SK-N-SH (cell line): ENCODE measurements around the gene CCNA2. TPM values are rescaled to one million over a fixed set of nuclear protein-coding genes. Genes with fewer than 3 reads are reported as not detected.
A peak's percentile ranks its signal among the peaks of the same experiment; 100 is the strongest.

Experiments
- CTCF ChIA-PET: fragments of 300-600, 350-600 bp; formaldehyde crosslinking; extraction: SDS; loops from one replicate; lab custom pipeline; 2021; lab: Yijun Ruan, JAX
- POLR2A ChIA-PET: fragments of 350-600 bp; sonication (Branson Sonifier 250); formaldehyde crosslinking; extraction: SDS; loops from one replicate; lab custom pipeline; 2020; ENCODE audit warnings: antibody characterized with exemption, inconsistent platforms; lab: Yijun Ruan, JAX
- DNase-seq: peaks from one replicate; pipeline ENCODE4 v3.0.0; 2012
- H2AFZ ChIP-seq: fragments of 200-600 bp; sonication (generic); 2 replicates; pipeline ENCODE4 v1.8.1; 2016; ENCODE audit warnings: antibody characterized with exemption, mild to moderate bottlenecking, low read depth
- H3F3A ChIP-seq: fragments of 200-600 bp; sonication (generic); replicated peaks from 2 replicates; pipeline ENCODE3; 2016; ENCODE audit warnings: antibody characterized with exemption, mild to moderate bottlenecking; ENCODE audit not compliant: insufficient read depth
- H3K27ac ChIP-seq, 2 experiments: fragments of 200-500 bp in 1 of 2; fragments of 200-600 bp in 1 of 2; sonication (Bioruptor generic) in 1 of 2; sonication (generic), shearing (Covaris generic) in 1 of 2; 2 replicates each; pipeline versions ENCODE4 v1.5.1 to v1.6.1; 2014 to 2016; ENCODE audit warnings: low read depth in 2 of 2, inconsistent platforms in 1 of 2, low read length in 1 of 2, mild to moderate bottlenecking in 1 of 2, mixed read lengths in 1 of 2
- H3K27me3 ChIP-seq: fragments of 200-600 bp; sonication (generic), shearing (Covaris generic); 2 replicates; pipeline ENCODE4 v1.6.1; 2016; ENCODE audit warnings: mixed run types; ENCODE audit not compliant: insufficient read depth
- H3K36me3 ChIP-seq, 2 experiments: fragments of 200-500 bp in 1 of 2; fragments of 200-600 bp in 1 of 2; sonication (Bioruptor generic) in 1 of 2; sonication (generic) in 1 of 2; replicated peaks in 1 of 2; 2 replicates each; pipeline versions ENCODE3 to v1.5.1; 2014 to 2016; ENCODE audit warnings: low read length in 1 of 2, mild to moderate bottlenecking in 1 of 2; ENCODE audit not compliant: insufficient read depth in 2 of 2, control insufficient read depth in 1 of 2
- H3K4me1 ChIP-seq, 2 experiments: fragments of 200-500 bp in 1 of 2; fragments of 200-600 bp in 1 of 2; sonication (Bioruptor generic) in 1 of 2; sonication (generic), shearing (Covaris generic) in 1 of 2; 2 replicates each; pipeline versions ENCODE4 v1.5.1 to v1.6.1; 2014 to 2016; ENCODE audit warnings: low read depth in 1 of 2, low read length in 1 of 2, mixed run types in 1 of 2; ENCODE audit not compliant: insufficient read depth in 2 of 2, control insufficient read depth in 1 of 2
- H3K4me2 ChIP-seq: fragments of 200-600 bp; sonication (generic), shearing (Covaris generic); 2 replicates; pipeline ENCODE4 v1.6.1; 2017; ENCODE audit warnings: mixed run types
- H3K4me3 ChIP-seq, 2 experiments: fragments of 200-500 bp in 1 of 2; fragments of 200-600 bp in 1 of 2; sonication (Bioruptor generic) in 1 of 2; sonication (generic), shearing (Covaris generic) in 1 of 2; 2 replicates each; pipeline versions ENCODE4 v1.5.1 to v1.8.1; 2014 to 2016; ENCODE audit warnings: low read depth in 2 of 2, inconsistent platforms in 1 of 2, low read length in 1 of 2, mild to moderate bottlenecking in 1 of 2, mixed read lengths in 1 of 2, moderate library complexity in 1 of 2
- H3K79me2 ChIP-seq: fragments of 200-600 bp; sonication (generic); 2 replicates; pipeline ENCODE4 v1.8.1; 2017; ENCODE audit warnings: mild to moderate bottlenecking; ENCODE audit not compliant: insufficient read depth
- H3K9ac ChIP-seq: fragments of 200-600 bp; sonication (generic); 2 replicates; pipeline ENCODE4 v1.6.1; 2017; ENCODE audit warnings: mixed run types
- H3K9me2 ChIP-seq: fragments of 200-600 bp; sonication (generic); 2 replicates; pipeline ENCODE4 v1.6.1; 2017; ENCODE audit warnings: mixed run types
- H3K9me3 ChIP-seq: fragments of 200-600 bp; sonication (generic); 2 replicates; pipeline ENCODE4 v1.6.1; 2017; ENCODE audit warnings: mixed run types, mild to moderate bottlenecking, moderate library complexity
- H4K20me1 ChIP-seq: fragments of 200-600 bp; sonication (generic); 2 replicates; pipeline ENCODE4 v1.6.1; 2017; ENCODE audit warnings: mild to moderate bottlenecking, mixed run types; ENCODE audit not compliant: insufficient read depth
- CHD2 ChIP-seq: fragments of 150-350 bp; IDR thresholded peaks from 2 replicates; pipeline ENCODE4 v1.6.1; 2018; ENCODE audit warnings: low read length; ENCODE audit not compliant: partially characterized antibody
- ELF1 ChIP-seq: IDR thresholded peaks from 2 replicates; pipeline ENCODE4 v1.4.0; 2012
- FOXM1 ChIP-seq: IDR thresholded peaks from 2 replicates; pipeline ENCODE4 v1.4.0; 2012; ENCODE audit warnings: low read depth, mild to moderate bottlenecking
- GATA2 ChIP-seq: sonication (generic); formaldehyde crosslinking; IDR thresholded peaks from 2 replicates; pipeline ENCODE4 v1.5.0; 2020; ENCODE audit warnings: mild to moderate bottlenecking, missing genetic modification reagents
- MAX ChIP-seq: IDR thresholded peaks from 2 replicates; pipeline ENCODE4 v1.4.0; 2012; ENCODE audit warnings: low read depth
- MXI1 ChIP-seq: IDR thresholded peaks from 2 replicates; pipeline ENCODE4 v1.6.1; 2012; ENCODE audit warnings: mild to moderate bottlenecking, low read depth, low read length, improper control_type of control experiment
- NFIC ChIP-seq: IDR thresholded peaks from 2 replicates; pipeline ENCODE4 v1.4.0; 2012; ENCODE audit warnings: borderline replicate concordance
- NRF1 ChIP-seq: IDR thresholded peaks from 2 replicates; pipeline ENCODE4 v1.6.1; 2012; ENCODE audit warnings: low read depth, mild to moderate bottlenecking, low read length
- PBX3 ChIP-seq: IDR thresholded peaks from 2 replicates; pipeline ENCODE4; 2012
- RCOR1 ChIP-seq: fragments of 150-350 bp; IDR thresholded peaks from 2 replicates; pipeline ENCODE4 v1.6.1; 2017; ENCODE audit warnings: antibody characterized with exemption, low read length
- RXRA ChIP-seq: IDR thresholded peaks from 2 replicates; pipeline ENCODE4 v1.4.0; 2012; ENCODE audit warnings: low read depth, mild to moderate bottlenecking, borderline replicate concordance
- SMC3 ChIP-seq: IDR thresholded peaks from 2 replicates; pipeline ENCODE4 v1.6.1; 2012; ENCODE audit warnings: low read depth, low read length, improper control_type of control experiment
- TCF12 ChIP-seq: IDR thresholded peaks from 2 replicates; pipeline ENCODE4 v1.4.0; 2012
- TEAD4 ChIP-seq: IDR thresholded peaks from 2 replicates; pipeline ENCODE4 v1.4.0; 2012; ENCODE audit warnings: mild to moderate bottlenecking, borderline replicate concordance; ENCODE audit not compliant: insufficient read depth
- WGBS: methylation state at CpG from one replicate; pipeline ENCODE4 v1.1.6; 2017; ENCODE audit warnings: low lambda C conversion rate; 5-methylcytosine and 5-hydroxymethylcytosine counted together
- polyA plus RNA-seq, 3 experiments: library from polyadenylated mRNA; depleted of rRNA; stranded (reverse); fragments of >200 nt; gene quantifications; 2 replicates each; pipeline ENCODE4 v1.2.3, GENCODE V29; 2012
- TF ChIP-seq, protein P1 (sequence below): fragments of 150-350 bp; IDR thresholded peaks from 2 replicates; pipeline ENCODE4 v1.6.1; 2017; ENCODE audit warnings: antibody characterized with exemption, low read length, low read depth, borderline replicate concordance
- TF ChIP-seq, protein P2 (sequence below): IDR thresholded peaks from 2 replicates; pipeline ENCODE4 v1.6.1; 2012; ENCODE audit warnings: mild to moderate bottlenecking, low read depth, low read length, moderate library complexity
- TF ChIP-seq, protein P3 (sequence below): fragments of 200-600 bp; sonication (generic); IDR thresholded peaks from 2 replicates; pipeline ENCODE4 v1.6.1; 2017; ENCODE audit warnings: antibody characterized with exemption, mild to moderate bottlenecking, moderate library complexity

CCNA2 gene
- polyA plus RNA-seq, 1 of the 3 experiments (the other 2 are of a cell fraction), result 23.8 TPM

DNA sequence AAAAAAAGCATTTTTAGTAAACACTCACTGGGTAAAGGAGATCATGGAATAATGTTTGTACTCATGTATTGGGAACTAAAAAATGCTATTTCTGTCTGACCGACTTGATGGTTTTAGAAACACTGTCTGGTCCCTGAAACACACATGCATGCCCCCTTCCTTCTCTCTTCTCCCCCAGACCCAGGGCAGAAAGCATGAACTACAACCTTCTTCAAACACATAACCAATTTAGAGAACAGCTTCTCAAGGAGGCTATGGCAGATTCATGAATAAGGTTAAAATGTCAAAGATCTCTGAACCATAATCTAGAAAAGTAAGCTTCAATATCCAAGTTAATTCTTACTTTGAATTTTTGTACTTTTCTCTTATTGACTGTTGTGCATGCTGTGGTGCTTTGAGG lies 6.0 kb downstream of the CCNA2 start:
- no peak overlapping the region for H2AFZ ChIP-seq
- TF ChIP-seq RCOR1 (no peak), GATA2 (CRISPR knock-in tag) (no peak), TCF12 (no peak), ELF1 (no peak), NRF1 (no peak), MXI1 (no peak), CHD2 (no peak), NFIC (no peak), PBX3 (no peak)
- TF ChIP-seq, protein P1, sequence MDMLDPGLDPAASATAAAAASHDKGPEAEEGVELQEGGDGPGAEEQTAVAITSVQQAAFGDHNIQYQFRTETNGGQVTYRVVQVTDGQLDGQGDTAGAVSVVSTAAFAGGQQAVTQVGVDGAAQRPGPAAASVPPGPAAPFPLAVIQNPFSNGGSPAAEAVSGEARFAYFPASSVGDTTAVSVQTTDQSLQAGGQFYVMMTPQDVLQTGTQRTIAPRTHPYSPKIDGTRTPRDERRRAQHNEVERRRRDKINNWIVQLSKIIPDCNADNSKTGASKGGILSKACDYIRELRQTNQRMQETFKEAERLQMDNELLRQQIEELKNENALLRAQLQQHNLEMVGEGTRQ, result no peak
- TF ChIP-seq, protein P2, sequence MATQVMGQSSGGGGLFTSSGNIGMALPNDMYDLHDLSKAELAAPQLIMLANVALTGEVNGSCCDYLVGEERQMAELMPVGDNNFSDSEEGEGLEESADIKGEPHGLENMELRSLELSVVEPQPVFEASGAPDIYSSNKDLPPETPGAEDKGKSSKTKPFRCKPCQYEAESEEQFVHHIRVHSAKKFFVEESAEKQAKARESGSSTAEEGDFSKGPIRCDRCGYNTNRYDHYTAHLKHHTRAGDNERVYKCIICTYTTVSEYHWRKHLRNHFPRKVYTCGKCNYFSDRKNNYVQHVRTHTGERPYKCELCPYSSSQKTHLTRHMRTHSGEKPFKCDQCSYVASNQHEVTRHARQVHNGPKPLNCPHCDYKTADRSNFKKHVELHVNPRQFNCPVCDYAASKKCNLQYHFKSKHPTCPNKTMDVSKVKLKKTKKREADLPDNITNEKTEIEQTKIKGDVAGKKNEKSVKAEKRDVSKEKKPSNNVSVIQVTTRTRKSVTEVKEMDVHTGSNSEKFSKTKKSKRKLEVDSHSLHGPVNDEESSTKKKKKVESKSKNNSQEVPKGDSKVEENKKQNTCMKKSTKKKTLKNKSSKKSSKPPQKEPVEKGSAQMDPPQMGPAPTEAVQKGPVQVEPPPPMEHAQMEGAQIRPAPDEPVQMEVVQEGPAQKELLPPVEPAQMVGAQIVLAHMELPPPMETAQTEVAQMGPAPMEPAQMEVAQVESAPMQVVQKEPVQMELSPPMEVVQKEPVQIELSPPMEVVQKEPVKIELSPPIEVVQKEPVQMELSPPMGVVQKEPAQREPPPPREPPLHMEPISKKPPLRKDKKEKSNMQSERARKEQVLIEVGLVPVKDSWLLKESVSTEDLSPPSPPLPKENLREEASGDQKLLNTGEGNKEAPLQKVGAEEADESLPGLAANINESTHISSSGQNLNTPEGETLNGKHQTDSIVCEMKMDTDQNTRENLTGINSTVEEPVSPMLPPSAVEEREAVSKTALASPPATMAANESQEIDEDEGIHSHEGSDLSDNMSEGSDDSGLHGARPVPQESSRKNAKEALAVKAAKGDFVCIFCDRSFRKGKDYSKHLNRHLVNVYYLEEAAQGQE, result no peak
- TF ChIP-seq, all 33 proteins: peak for 0
- Histone ChIP-seq H3F3A (peaks cover 90% of the 10 kb centered on the region), H3K27ac (peak overlapping the region in 1 of 2 experiments; percentile 63), H3K4me2 (no peak overlapping the region), H3K4me3 (no peak overlapping the region), H3K79me2 (peaks cover 82% of the 10 kb centered on the region), H3K9ac (no peak overlapping the region), H3K4me1 (peaks cover 6 to 33% of the 10 kb centered on the region in 2 experiments; a peak in 3 of 4 replicates), H3K9me2 (no peaks in the 10 kb centered on the region), H3K27me3 (no peaks in the 10 kb centered on the region), H4K20me1 (no peaks in the 10 kb centered on the region; the same call in 1 of the 2 replicates), H3K9me3 (no peaks in the 10 kb centered on the region), H3K36me3 (peaks cover 77 to 82% of the 10 kb centered on the region in 2 experiments)
- ChIA-PET CTCF (interaction anchor here (0.5 to 1.2 kb wide), 3 partner anchors 14 to 114 kb away, joined by 3 to 4 read pairs (median 3); no protein-coding TSS in a partner anchor), POLR2A (no interaction called here)
- no peak for DNase-seq
- WGBS, result 100% methylated on average over 1 of the region's 1 CpG

GRCh38 chr4:121817006-121817405 lies 6.7 kb downstream of the CCNA2 start:
- H3K4me3 ChIP-seq, result no peak overlapping the region
- H4K20me1 ChIP-seq, result no peaks in the 10 kb centered on the region; the same call in 1 of the 2 replicates
- no peaks in the 10 kb centered on the region for H3K9me3 ChIP-seq
- no peak overlapping the region for H3K4me2 ChIP-seq
- no peak overlapping the region for H2AFZ ChIP-seq
- ChIA-PET POLR2A (no interaction called here), CTCF (no interaction called here)
- 93% methylated on average over 3 of the region's 3 CpGs for WGBS
- H3F3A ChIP-seq, result peaks cover 91% of the 10 kb centered on the region
- peaks cover 75% of the 10 kb centered on the region for H3K79me2 ChIP-seq
- H3K9me2 ChIP-seq, result no peaks in the 10 kb centered on the region
- H3K27me3 ChIP-seq, result no peaks in the 10 kb centered on the region
- H3K27ac ChIP-seq, result peak overlapping the region; percentile 43 to 63; a peak in 3 of 4 replicates
- H3K36me3 ChIP-seq, result peaks cover 83% of the 10 kb centered on the region in 2 experiments
- H3K9ac ChIP-seq, result no peak overlapping the region
- peaks cover 5 to 33% of the 10 kb centered on the region in 2 experiments; a peak in 2 of 4 replicates for H3K4me1 ChIP-seq
- DNase-seq, result no peak
- TF ChIP-seq, protein P3, sequence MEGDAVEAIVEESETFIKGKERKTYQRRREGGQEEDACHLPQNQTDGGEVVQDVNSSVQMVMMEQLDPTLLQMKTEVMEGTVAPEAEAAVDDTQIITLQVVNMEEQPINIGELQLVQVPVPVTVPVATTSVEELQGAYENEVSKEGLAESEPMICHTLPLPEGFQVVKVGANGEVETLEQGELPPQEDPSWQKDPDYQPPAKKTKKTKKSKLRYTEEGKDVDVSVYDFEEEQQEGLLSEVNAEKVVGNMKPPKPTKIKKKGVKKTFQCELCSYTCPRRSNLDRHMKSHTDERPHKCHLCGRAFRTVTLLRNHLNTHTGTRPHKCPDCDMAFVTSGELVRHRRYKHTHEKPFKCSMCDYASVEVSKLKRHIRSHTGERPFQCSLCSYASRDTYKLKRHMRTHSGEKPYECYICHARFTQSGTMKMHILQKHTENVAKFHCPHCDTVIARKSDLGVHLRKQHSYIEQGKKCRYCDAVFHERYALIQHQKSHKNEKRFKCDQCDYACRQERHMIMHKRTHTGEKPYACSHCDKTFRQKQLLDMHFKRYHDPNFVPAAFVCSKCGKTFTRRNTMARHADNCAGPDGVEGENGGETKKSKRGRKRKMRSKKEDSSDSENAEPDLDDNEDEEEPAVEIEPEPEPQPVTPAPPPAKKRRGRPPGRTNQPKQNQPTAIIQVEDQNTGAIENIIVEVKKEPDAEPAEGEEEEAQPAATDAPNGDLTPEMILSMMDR, result no peak
- no peak for TF ChIP-seq PBX3
- TF ChIP-seq SMC3, result no peak
- TF ChIP-seq NRF1, result no peak
- no peak for TF ChIP-seq RXRA
- no peak for TF ChIP-seq MAX
- TF ChIP-seq FOXM1, result no peak
- no peak for TF ChIP-seq TEAD4
